Body of pancreas (tissue), 4 donors: ENCODE data around the gene SORCS2.
"Not testable (repeated sequence)": the region's sequence is repeated elsewhere in the genome, so short reads cannot be mapped to it uniquely, and the experiment has no call there.

Experiments used
- CTCF ChIP-seq, 7 experiments: fragments of 450-650 bp in 4 of 7; fragments of 200-600 bp in 3 of 7; sonication (generic) in 3 of 7; IDR thresholded peaks; one replicate each; pipeline ENCODE4 v1.5.1; 2016 to 2019; ENCODE audit warnings: antibody characterized with exemption in 7 of 7
- POLR2A ChIP-seq, 3 donors: fragments of 450-650 bp; IDR thresholded peaks; one replicate each; pipeline ENCODE4 v1.6.1; 2016; ENCODE audit warnings: antibody characterized with exemption in 3 of 3, mild to moderate bottlenecking in 2 of 3

DNA sequence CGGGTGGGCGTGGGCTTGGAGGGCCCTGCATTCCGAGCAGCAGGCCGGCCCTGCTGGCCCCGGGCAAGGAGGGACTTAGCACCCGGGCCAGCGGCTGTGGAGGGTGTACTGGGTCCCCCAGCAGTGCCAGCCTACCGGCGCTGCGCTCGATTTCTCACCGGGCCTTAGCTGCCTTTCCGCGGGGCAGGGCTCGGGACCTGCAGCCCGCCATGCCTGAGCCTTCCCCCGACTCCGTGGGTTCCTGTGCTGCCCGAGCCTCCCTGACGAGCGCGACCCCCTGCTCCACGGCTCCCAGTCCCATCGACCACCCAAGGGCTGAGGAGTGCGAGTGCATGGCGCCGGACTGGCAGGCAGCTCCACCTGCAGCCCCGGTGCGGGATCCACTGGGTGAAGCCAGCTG is 22.8 kb downstream of the SORCS2 start:
- not testable (repeated sequence) for TF ChIP-seq POLR2A, CTCF (IDR thresholded peaks at IDR 0.05)
